HFF-Myc (cell line): ENCODE measurements around the gene OSBPL3.

ENCODE experiments used
- DNase-seq: peaks from one replicate; pipeline ENCODE4 v3.0.0-alpha.2; 2011; ENCODE audit warnings: low read depth; ENCODE audit errors: extremely low read depth
- H3K4me3 ChIP-seq: replicated peaks from 2 replicates; pipeline ENCODE4 v1.5.1; 2011; ENCODE audit warnings: low read depth, mild to moderate bottlenecking, control low read depth, low read length
- TF ChIP-seq, protein P1 (sequence below): IDR thresholded peaks from 2 replicates; pipeline ENCODE4 v1.5.1; 2012; ENCODE audit warnings: mild to moderate bottlenecking, low read depth, low read length, control low read depth; ENCODE audit errors: missing control alignments

Gene OSBPL3

GRCh38 chr7:24812305-24812945 is 167.6 kb downstream of the OSBPL3 start:
- no peak overlapping the region for H3K4me3 ChIP-seq
- no peak for DNase-seq
- TF ChIP-seq, protein P1, sequence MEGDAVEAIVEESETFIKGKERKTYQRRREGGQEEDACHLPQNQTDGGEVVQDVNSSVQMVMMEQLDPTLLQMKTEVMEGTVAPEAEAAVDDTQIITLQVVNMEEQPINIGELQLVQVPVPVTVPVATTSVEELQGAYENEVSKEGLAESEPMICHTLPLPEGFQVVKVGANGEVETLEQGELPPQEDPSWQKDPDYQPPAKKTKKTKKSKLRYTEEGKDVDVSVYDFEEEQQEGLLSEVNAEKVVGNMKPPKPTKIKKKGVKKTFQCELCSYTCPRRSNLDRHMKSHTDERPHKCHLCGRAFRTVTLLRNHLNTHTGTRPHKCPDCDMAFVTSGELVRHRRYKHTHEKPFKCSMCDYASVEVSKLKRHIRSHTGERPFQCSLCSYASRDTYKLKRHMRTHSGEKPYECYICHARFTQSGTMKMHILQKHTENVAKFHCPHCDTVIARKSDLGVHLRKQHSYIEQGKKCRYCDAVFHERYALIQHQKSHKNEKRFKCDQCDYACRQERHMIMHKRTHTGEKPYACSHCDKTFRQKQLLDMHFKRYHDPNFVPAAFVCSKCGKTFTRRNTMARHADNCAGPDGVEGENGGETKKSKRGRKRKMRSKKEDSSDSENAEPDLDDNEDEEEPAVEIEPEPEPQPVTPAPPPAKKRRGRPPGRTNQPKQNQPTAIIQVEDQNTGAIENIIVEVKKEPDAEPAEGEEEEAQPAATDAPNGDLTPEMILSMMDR = peak; percentile 88

DNA sequence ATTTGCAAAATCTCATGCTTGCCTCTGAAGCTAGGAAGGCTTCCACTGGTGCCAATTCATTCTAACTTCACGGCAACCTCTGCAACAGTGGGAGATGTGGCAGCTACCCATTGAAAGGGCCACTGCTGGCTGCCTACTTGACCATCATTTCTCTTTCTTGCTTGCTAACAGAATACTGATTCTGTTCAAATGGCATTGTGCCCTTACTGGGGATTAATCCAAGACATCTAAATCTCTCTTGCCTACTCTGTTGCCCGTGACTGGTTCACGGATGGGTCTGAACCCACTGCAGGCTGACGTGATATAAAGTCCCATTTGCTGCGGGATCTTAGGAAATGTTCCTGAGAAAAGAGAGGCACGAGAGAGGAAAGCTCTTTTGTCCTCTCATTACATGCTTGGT is 171.5 kb downstream of the OSBPL3 start:
- no peak overlapping the region for H3K4me3 ChIP-seq
- DNase-seq = no peak
- TF ChIP-seq, protein P1 = no peak

- no peak overlapping the region for H3K4me3 ChIP-seq
- DNase-seq = no peak
- TF ChIP-seq, protein P1 = no peak
Observed at GRCh38 chr7:24802300-24802699, 177.7 kb downstream of the OSBPL3 start.

- DNase-seq = no peak
- TF ChIP-seq, protein P1 = no peak
- H3K4me3 ChIP-seq = no peak overlapping the region
Observed at GRCh38 chr7:24801883-24802282, 178.1 kb downstream of the OSBPL3 start.

DNA sequence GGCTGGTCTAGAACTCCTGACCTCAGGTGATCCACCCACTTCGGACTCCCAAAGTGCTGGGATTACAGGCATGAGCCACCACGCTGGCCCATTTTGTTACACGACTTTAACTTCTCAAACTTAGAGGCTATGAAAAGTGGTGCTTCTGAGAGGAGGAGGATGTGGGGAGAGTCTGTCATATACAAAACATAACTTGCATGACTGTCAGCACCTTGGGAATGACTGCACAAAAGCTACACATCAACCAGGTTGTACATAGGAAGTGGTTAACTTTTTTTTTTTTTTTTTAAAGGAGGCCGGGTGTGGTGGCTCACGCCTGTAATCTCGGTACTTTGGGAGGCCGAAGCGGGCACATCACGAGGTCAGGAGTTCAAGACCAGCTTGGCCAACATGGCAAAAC is 179.3 kb downstream of the OSBPL3 start:
- H3K4me3 ChIP-seq = no peak overlapping the region
- TF ChIP-seq, protein P1 = no peak
- DNase-seq = no peak

GRCh38 chr7:24800073-24800472 is 179.9 kb downstream of the OSBPL3 start:
- TF ChIP-seq, protein P1 = no peak
- no peak overlapping the region for H3K4me3 ChIP-seq
- no peak for DNase-seq

DNA sequence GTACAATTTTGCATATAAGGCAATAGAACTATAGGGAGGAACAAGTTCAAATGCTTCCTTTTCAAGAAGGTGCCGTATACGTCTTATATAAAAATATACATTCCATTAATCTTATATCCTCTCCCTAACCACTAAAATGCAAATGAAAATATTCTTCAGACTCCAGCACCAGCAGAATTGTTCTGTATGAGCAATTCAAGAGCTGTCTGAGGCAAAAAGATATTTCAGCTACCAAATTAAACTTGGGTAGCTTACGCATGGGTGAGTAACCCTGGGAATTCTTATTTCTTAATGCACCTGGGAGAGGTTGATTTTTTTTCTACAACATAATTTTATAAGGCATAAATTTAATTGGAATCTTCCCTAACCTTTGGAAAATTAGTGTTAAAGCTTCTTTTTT is 180.5 kb downstream of the OSBPL3 start:
- no peak overlapping the region for H3K4me3 ChIP-seq
- TF ChIP-seq, protein P1 = no peak
- DNase-seq = no peak
